ENCODE measurements around the gene IMMP2L.
A peak's percentile ranks its signal among the peaks of the same experiment; 100 is the strongest.

Gene IMMP2L

DNA sequence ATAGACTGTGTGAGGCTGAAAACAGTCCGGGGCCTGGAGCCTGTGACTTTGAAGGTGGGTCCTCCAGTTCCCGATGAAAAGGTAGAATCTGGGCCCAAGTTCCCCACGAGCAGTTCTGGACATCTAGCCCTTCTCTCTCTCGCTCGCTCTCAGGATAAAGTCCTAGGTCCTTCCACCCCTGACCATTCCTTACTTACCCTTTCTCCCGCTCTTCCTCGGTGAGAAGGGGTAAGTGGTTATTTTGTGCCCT lies 713 bp downstream of the IMMP2L start:
- no peak for DNase-seq
- in situ Hi-C loops (cut with HindIII; ENCODE audit: low pct_ligation_motif_present, low pct_unique_long_range_greater_than_20kb, low sequenced_read_pairs), result no loop called here

DNA sequence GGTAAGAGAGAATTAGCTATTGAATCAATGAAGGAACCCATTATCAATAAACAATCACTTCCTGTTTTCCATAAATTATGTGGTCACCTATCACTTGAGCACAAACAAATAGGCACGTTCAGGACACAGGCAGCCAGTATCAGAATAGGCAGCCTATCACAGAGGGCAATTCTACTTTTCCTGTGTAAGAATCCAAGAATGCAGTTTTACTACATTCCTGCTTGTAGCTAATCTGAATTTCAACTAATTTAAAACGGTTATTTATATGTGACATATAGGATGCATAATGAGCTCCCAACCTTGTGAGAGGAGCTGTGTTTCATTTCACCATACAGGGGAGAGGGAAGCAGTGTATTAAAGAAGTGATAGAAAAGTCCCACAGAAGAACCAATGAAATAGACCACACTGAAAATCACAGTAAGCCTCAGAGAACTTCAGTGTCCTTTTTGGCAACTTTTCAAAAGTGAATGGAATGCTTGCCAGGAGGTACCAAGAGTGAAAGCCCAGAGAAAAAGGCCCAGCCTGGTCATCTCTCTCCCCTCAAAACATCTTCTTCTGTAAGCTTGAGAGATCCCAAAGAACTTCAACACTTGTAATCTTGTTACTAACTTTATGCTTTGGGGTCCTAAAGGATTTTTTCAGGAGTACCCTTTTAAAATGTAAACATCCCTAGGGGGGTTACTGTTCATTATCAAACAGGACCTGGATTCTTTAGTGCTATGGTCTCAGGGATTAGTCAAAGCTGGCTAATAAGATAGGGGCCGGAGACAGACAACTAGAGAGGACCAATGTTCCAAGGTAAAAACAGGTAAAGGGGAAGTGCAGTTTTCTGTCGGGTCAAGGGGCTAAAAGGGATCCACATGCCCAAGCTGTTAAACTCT lies 1.3 kb downstream of the IMMP2L start:
- peak; percentile 88 for DNase-seq

DNA sequence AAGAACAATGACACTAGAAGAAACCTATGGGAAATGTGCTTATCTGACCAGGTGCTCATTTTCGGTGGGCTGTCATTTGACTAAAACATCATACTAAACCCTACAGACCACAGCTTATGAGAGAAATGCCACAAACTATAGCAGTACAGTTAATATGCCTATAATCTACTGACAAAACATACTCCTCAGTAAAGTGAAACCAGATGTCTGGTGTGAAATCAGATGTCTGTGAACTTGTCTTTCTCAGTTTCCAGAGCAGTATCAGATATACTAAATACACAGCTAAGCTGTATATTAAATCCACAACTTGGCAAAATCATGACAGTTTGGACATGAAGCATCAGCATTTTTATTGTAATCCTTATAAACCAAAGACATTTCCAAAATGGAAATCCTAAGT lies 3.3 kb downstream of the IMMP2L start:
- no peak for DNase-seq
- in situ Hi-C loops (cut with HindIII; ENCODE audit: low pct_ligation_motif_present, low pct_unique_long_range_greater_than_20kb, low sequenced_read_pairs), result no loop called here

More for the DNA sequence above, 1.3 kb downstream of the IMMP2L start:
- in situ Hi-C loops (cut with HindIII; ENCODE audit: low pct_ligation_motif_present, low pct_unique_long_range_greater_than_20kb, low sequenced_read_pairs), result no loop called here

DNA sequence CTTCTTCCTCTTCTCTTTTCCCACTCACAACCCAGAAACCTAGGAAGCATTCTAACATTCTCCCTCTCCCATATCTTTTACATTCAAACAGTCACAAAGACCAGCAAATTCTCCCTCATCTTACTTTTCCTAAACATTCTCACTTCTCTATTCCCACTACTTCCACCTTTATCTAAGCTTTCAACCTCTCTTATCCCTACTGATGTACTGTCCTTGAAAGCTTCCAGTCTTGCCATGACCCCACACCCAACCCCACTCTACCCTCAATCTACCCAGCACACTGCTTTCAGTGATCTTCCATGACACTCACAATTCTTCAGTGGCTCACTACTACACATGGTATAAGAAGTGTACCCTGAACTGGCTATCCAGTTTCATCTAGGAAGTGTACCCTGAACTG lies 5.3 kb downstream of the IMMP2L start:
- in situ Hi-C loops (cut with HindIII; ENCODE audit: low pct_ligation_motif_present, low pct_unique_long_range_greater_than_20kb, low sequenced_read_pairs), result no loop called here

DNA sequence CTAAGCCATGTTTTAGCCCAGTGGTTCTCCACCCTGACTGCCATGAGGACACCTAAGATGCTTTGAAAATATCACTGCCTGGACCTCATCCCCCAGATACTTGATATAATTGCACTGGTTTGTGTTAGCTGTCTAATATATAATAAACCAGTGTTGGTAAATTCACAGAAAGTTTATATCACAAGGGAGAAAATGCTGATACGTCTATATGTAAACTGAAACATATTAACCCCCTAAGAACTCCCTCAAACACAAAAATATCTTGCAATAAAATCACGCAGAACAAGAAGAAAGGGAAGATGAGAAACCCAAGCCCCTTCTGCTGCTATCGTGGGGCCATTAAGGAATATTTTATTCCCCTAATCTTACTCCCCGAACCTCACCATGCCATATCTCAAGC lies 8.2 kb downstream of the IMMP2L start:
- in situ Hi-C loops (cut with HindIII; ENCODE audit: low pct_ligation_motif_present, low pct_unique_long_range_greater_than_20kb, low sequenced_read_pairs), result no loop called here
- DNase-seq, result no peak

More for the DNA sequence above, 5.3 kb downstream of the IMMP2L start:
- no peak for DNase-seq

DNA sequence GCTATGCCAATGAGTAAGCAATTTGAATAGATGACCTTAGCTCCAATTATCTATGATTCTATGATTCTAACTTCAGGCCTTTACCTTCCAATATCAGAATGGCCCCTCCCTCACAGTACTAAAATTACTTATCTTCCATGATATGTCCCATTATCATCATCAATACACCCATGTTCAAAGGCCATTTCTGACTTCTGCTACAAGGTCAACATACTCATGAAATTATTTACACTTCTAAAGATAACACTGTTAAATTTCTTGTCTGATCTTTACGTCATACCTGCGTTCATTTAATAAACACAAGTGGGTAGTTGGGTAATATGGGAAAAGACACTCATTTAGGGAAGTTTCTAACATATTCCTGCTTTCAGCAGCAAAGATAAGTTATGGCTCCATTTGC lies 21.2 kb downstream of the IMMP2L start:
- in situ Hi-C loops (cut with HindIII; ENCODE audit: low pct_ligation_motif_present, low pct_unique_long_range_greater_than_20kb, low sequenced_read_pairs), result no loop called here
- DNase-seq, result no peak

DNA sequence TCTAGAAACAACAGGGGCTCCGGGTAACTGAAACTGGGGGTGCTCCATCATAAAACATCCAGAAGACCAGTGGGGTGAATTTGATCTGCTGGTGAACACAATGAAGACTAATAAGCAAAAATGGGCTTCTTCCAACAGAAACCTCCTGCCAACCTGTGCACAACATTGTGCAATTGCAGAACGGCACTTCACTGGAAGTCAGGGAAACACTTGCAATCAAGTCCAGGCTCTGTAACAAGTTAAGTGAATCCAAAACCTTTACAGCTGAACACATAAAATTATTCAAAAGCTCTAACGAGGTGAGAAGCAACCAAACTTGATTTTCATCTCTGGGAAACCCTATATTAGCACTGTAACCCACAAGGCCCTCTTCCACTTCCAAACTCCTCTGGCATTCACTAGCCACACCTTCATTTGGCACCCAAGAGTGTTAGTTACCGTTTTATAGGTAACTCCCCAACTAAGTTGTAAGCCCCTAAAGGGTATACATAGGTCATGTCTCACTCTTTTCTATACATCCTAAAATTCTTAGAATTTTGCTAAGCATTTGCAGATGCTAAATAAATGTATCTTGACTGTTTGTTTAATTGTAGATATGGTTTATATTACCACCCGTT lies 22.0 kb downstream of the IMMP2L start:
- DNase-seq, result no peak
- in situ Hi-C loops (cut with HindIII; ENCODE audit: low pct_ligation_motif_present, low pct_unique_long_range_greater_than_20kb, low sequenced_read_pairs), result no loop called here

DNA sequence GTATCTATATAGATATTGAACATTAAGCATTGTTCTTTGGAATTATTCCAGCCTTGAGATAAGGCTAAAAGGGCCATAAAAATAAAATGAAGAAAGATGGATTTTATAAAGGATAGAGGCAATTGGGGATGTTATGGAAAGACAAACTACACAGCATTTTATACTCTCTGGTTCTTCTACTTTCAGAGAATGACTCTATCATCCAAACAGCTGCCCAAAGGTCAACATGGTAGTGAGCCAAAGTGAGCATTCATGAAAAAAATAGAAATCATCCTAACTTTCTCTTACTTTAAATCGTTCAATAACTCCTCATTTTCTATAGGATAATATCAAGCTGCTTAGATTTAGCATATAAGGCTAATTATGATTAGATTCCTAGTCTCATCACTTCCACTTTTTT lies 25.2 kb downstream of the IMMP2L start:
- DNase-seq, result no peak
- in situ Hi-C loops (cut with HindIII; ENCODE audit: low pct_ligation_motif_present, low pct_unique_long_range_greater_than_20kb, low sequenced_read_pairs), result no loop called here

DNA sequence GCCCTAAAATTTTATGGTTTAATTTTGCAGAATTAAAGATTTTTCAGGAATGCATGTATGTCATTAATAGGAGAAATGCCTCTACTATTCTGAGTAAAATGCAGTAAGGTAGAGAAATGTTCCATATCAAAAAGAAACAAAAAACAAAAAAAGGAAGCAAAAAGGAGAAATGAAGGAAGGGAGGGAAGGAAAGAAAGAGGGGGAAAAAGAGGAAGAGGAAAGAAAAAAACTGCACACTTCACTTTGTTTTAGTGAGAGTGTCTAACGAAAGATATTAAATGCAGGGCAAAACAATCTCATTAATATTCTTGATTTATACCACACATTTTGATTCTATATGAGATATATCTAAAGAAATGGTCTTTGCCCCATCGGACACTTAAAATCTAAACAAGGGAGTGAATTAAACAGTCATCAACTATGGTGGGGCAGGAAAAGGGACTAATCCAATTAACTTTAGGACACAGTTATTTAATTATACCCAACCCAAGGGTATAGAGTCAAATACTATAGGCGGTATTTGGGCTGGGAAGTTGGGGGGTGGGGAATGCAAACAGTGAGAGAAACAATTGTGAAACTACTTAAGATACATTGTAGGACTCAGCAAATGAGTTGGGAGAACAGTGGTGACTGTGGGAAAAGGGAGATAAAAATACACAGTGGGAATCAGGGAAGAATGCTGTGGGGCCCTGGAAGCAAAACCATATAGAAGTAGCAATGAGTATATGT lies 27.0 kb downstream of the IMMP2L start:
- in situ Hi-C loops (cut with HindIII; ENCODE audit: low pct_ligation_motif_present, low pct_unique_long_range_greater_than_20kb, low sequenced_read_pairs), result no loop called here
- DNase-seq, result no peak

DNA sequence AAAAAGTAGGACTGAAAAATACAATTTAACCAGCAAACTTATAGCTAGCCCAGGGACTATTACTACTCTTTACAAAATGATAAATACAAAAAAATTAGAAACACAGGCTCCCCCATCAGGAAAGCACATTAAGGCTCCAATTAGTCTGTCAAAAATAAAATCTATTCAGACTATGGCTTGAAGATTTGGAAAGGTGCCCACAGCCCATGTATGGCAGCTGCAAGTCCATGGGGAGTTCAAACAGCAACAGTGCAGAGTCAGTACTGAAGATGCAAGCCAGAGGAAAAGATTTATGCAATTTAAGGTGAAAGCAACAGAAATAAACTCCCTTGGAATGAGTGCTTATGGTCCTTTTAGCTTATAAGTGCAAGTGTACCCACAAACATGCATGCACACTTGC lies 29.7 kb downstream of the IMMP2L start:
- in situ Hi-C loops (cut with HindIII; ENCODE audit: low pct_ligation_motif_present, low pct_unique_long_range_greater_than_20kb, low sequenced_read_pairs), result no loop called here
- no peak for DNase-seq

DNA sequence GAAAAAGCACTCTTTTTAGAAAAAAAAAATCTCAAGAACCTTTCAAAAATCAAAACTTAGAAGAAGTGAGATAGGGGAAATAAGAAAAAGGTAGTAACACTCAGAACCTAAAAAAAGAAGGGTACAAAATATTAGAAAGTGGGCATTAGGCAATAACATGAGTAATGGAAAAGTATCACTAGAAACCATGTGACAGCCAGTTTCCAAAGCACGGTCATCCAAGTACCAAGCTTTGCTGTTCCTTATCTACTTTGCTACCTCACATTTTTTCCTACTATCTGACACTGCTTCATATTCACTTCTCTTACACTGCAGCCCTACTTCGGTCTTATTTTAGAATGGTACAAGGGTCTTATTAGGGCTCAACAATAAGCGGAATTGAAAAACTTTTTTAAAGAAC lies 30.3 kb downstream of the IMMP2L start:
- in situ Hi-C loops (cut with HindIII; ENCODE audit: low pct_ligation_motif_present, low pct_unique_long_range_greater_than_20kb, low sequenced_read_pairs), result no loop called here
- no peak for DNase-seq

DNA sequence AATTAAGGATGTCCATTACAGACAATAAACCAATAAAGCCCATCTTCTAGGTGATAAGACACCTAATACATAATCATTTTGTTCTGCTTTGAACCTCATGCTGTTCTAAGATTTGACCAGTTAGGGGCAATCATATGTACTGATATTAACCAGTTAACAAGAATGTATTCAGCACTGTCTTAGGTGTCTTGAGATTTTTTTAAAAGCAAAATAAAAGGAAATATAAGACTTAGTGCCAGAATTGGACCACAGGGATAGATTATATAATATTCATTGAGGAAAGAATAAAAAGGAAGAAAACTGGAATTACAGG lies 32.0 kb downstream of the IMMP2L start:
- no peak for DNase-seq
- in situ Hi-C loops (cut with HindIII; ENCODE audit: low pct_ligation_motif_present, low pct_unique_long_range_greater_than_20kb, low sequenced_read_pairs), result no loop called here

DNA sequence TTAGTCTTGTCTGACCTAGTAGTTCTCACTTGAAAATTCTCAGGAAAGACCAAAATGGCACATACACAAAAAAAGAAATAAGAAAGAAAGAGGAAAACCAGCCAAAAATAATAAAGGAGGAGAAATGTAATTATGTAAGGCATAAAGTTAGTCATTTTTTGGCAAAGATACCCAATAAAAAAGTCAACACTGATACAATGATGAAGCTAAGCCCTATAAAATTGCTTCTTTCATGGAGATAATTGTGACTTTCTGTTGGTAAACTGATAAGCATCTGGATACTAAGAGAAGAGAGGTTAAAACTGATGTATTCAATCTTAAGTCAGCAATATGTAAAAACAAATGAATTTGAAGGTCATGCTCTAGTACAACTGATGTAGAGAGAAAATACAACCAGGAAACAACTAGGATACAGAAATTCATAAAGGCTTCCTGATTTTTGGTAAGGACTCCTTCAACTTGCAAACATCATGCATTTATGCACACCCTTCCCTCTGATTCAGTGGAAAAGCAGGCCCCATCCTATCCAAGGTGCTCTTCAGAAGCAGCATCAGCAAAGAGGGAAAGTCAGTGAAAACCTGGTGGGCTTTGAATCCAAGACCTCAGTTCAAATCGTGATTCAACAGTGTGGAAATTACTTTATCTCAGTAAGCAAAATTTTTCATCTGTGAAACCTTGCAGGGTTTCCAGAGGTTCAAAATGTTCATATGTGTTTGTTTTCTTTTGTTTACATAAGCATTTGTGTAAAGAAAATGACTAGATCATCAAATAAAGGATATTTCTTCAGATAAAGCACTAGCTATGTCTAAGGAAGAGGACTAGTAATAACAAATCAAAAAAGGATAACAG lies 32.6 kb downstream of the IMMP2L start:
- in situ Hi-C loops (cut with HindIII; ENCODE audit: low pct_ligation_motif_present, low pct_unique_long_range_greater_than_20kb, low sequenced_read_pairs), result no loop called here
- no peak for DNase-seq

DNA sequence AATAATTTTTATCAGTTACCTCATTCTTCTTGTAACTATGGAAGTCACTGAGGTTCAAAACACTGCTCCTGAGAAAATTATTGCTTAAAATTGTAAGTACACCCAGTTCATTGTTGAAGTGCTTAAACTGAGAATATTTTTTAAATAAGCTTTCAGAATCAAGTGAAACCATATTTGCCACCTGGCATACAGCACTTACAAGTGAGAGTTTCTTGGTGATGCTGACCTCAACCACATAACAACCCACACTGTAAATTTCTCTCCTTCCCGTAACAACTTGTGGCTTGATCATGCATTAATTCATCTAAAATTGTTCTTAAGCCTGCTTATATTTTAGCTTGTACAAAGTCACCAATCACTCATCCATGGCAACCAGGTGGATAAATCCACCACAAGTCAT lies 34.0 kb downstream of the IMMP2L start:
- DNase-seq, result no peak
- in situ Hi-C loops (cut with HindIII; ENCODE audit: low pct_ligation_motif_present, low pct_unique_long_range_greater_than_20kb, low sequenced_read_pairs), result no loop called here

DNA sequence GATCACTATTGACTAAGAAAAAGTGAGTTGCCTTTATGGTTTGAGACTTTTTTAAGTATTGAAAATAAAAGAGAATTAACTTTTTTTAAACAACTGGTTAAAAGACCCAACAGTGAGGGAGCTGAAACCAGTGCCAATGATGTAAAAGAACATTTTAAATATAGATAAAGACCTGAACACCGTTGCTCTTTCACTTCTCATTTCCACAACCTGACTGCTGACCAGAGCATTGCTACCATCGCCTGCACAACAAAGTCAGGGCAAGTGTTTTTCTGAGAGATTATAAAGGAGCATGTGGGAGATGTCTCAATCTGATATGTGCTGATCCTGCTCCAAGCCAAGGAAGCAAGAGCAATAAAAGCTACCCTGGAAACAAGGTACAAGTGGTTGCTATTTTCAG lies 34.7 kb downstream of the IMMP2L start:
- no peak for DNase-seq
- in situ Hi-C loops (cut with HindIII; ENCODE audit: low pct_ligation_motif_present, low pct_unique_long_range_greater_than_20kb, low sequenced_read_pairs), result no loop called here

DNA sequence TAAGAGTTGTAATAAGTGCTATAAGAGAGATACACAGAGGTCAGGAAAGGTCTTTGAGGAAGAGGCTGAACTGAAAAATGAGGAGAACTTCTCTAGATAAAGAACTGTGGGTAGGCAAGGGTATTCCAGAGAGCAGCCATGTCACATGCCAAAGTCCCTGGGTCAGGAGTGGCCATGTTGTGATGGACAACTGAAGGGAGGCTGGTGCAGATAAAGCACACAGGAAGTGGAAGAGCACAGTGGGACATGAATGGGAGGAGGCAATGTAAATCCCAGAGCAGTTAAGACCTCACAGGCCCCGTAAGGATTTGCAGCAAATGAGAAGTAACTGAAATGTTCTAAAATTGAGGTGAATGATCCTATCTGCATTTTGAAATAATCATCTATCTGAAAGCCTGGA lies 37.2 kb downstream of the IMMP2L start:
- in situ Hi-C loops (cut with HindIII; ENCODE audit: low pct_ligation_motif_present, low pct_unique_long_range_greater_than_20kb, low sequenced_read_pairs), result no loop called here
- no peak for DNase-seq

DNA sequence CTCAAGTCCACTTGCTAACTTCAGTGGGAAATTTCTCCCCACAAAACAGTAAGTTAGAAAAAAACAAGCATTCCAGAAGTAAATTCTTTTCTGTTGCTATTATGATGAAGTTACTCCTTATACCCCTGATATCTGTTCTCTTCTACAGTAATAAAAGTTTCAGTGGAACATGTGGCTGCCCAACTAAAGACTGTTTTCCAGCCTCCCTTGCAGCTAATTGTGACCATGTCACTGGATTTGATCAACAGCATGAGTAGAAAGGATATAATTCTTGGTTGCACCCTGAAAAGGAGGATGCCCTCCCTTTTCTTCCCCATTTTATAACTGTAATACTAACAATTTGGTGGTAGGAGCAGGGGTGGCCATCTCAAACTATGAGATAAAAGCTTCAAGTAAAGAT lies 40.6 kb downstream of the IMMP2L start:
- in situ Hi-C loops (cut with HindIII; ENCODE audit: low pct_ligation_motif_present, low pct_unique_long_range_greater_than_20kb, low sequenced_read_pairs), result no loop called here
- DNase-seq, result no peak

DNA sequence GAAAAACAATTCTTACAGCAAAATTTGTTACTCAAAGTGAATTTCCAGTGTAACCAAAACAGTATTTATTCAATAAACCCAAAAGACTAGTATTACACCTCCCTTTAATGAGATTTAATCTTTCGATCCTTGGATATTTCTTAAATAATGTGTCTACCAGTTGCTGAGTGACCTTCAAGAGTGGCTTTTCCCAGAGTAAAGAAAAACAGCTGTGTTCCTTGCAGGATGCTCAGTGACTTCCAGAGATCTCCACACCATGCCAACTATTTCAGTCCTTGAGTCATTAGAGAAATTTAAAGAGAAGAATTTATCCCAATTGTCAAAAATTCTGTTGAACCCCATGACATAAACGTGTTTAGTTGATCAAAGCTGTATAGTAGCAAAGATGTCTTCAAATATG lies 44.0 kb downstream of the IMMP2L start:
- in situ Hi-C loops (cut with HindIII; ENCODE audit: low pct_ligation_motif_present, low pct_unique_long_range_greater_than_20kb, low sequenced_read_pairs), result no loop called here

DNA sequence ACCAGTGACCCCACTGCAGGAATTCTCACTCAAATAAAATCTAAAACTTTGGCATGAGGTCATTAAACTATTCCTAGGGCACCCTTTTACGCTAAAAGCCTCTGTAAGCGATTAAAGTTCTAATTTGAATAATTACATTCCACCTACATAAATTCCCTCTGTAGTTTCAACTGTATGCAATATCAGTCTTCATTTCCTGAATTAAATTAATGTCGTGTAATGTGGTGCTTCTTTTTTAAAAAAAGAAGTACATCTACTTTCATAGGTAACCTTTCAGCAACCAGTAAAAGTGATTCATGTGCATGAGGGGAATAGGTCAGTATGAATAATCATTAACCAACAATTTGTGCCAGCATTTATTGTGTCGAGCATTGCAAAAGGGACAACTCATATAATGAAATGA lies 44.7 kb downstream of the IMMP2L start:
- in situ Hi-C loops (cut with HindIII; ENCODE audit: low pct_ligation_motif_present, low pct_unique_long_range_greater_than_20kb, low sequenced_read_pairs), result no loop called here
- DNase-seq, result peak; percentile 91

More for the DNA sequence above, 44.0 kb downstream of the IMMP2L start:
- DNase-seq, result no peak

Data from ACHN (cell line).